GM12801 (cell line): Measurements from ENCODE around the gene C15orf61.

Experiments
- TF ChIP-seq, protein P1 (sequence below): IDR thresholded peaks from one replicate; pipeline ENCODE4 v1.5.1; 2011; ENCODE audit warnings: control low read depth; ENCODE audit not compliant: insufficient read length; ENCODE audit errors: extremely low read depth

Gene C15orf61

DNA sequence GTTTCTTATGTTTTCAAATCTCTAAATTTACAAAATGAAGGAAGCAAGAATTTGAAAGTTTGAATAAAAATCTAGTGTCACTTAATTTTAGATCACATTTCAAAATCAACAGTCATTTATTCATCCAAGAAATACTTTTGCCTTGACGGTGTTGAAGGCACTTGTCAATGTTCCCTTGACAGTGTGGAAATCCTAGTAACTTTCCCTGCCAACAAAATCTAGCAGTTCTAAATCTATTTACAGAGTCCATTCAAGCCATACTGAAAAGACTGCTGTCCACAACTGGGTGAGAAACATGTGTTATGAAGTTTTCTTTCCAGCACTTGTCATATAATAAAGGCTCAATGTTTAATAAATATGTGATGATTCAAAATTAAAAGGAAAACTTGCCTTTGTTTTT is 12.9 kb downstream of the C15orf61 start:
- TF ChIP-seq, protein P1, sequence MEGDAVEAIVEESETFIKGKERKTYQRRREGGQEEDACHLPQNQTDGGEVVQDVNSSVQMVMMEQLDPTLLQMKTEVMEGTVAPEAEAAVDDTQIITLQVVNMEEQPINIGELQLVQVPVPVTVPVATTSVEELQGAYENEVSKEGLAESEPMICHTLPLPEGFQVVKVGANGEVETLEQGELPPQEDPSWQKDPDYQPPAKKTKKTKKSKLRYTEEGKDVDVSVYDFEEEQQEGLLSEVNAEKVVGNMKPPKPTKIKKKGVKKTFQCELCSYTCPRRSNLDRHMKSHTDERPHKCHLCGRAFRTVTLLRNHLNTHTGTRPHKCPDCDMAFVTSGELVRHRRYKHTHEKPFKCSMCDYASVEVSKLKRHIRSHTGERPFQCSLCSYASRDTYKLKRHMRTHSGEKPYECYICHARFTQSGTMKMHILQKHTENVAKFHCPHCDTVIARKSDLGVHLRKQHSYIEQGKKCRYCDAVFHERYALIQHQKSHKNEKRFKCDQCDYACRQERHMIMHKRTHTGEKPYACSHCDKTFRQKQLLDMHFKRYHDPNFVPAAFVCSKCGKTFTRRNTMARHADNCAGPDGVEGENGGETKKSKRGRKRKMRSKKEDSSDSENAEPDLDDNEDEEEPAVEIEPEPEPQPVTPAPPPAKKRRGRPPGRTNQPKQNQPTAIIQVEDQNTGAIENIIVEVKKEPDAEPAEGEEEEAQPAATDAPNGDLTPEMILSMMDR, result no peak

DNA sequence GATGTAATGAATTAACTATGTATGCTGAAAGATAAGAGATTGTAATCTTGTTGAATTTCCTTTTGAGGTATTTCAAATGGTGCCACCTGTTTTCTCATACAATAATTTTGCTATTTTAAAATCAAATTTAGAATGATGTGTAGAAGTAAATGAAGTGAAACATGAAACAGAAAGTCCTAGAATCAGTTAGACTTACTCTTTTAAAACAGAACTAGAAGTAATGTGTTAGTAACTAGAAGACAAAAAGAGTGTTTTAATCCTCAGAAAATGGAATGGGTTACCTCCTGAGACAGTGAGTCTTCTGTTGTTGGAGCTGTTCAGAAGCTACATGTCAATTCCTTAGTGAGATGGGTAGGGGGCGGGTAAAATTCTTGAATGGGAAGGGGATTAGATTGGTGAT is 13.4 kb downstream of the C15orf61 start:
- TF ChIP-seq, protein P1, result no peak

GRCh38 chr15:67537771-67538170 is 16.8 kb downstream of the C15orf61 start:
- TF ChIP-seq, protein P1, result no peak

- TF ChIP-seq, protein P1, result no peak
Measured at GRCh38 chr15:67542420-67543347, 21.8 kb downstream of the C15orf61 start, which contains the start of gene MAP2K5. MAP2K5 (plus strand) TSS chr15:67542703; CDS start chr15:67543336, 633 bp downstream.

- TF ChIP-seq, protein P1, result no peak
Measured at GRCh38 chr15:67543348-67543718, 22.4 kb downstream of the C15orf61 start.

DNA sequence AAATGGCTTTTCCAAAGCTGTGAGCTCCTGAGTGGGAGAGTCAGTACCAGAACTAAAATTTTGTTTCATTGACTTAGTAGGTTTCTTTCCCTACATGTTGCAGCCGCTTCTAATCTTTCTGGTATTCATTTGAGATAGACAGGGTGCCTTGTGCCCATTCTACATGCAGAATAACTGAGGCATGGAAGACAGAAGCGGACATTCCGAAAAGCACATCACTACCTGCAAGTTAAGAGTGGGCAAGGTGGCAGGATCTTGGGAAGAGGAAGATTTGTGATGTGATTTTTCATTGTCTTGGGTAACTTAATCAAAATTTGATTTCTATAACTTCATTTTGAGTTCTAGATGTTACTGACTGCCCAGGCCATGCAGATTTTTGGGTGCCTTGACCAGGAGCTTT is 23.5 kb downstream of the C15orf61 start:
- TF ChIP-seq, protein P1, result no peak

GRCh38 chr15:67545864-67546263 is 24.9 kb downstream of the C15orf61 start:
- TF ChIP-seq, protein P1, result no peak
